ENCODE results near the gene FBXO4. TPM values are rescaled to one million over a fixed set of nuclear protein-coding genes. Genes with fewer than 3 reads are reported as not detected.

Gene FBXO4
- 0.64 TPM for total RNA-seq

GRCh38 chr5:41924872-41925554 lies at the start of gene FBXO4:
Gene FBXO4 (plus strand): TSS chr5:41925281. CDS start chr5:41925310, 29 bp downstream.
- Histone ChIP-seq H3K9me3 (no peaks in the 10 kb centered on the region), H3K27ac (peak within 1 kb of the TSS; percentile 96 to 100), H3K36me3 (peaks cover 0 to 11% of the 10 kb centered on the region in 2 donors), H3K4me3 (peak within 1 kb of the TSS; percentile 77 to 83), H3K4me1 (peaks cover 0 to 10% of the 10 kb centered on the region in 2 donors), H3K27me3 (no peaks in the 10 kb centered on the region)
- DNase-seq (ENCODE audit: low spot score in 2 of 2), result peak; percentile 48 to 93
- intact Hi-C loops (cut with DNase I), result loop anchor here (1.0 kb wide), 2 partner anchors 21 to 69 kb away; partner anchors contain the start of gene RIMOC1
- TF ChIP-seq CTCF (IDR thresholded peaks at IDR 0.05), result peak; percentile 49 to 79 (median 79)

- intact Hi-C loops (cut with DNase I), result no loop called here
- no peak overlapping the region for H3K4me3 ChIP-seq
- H3K36me3 ChIP-seq, result no peaks in the 10 kb centered on the region
- H3K4me1 ChIP-seq, result peaks cover 0 to 5% of the 10 kb centered on the region in 2 donors
- no peaks in the 10 kb centered on the region for H3K9me3 ChIP-seq
- no peak for DNase-seq (ENCODE audit: low spot score in 2 of 2)
- H3K27me3 ChIP-seq, result no peaks in the 10 kb centered on the region
- no peak overlapping the region for H3K27ac ChIP-seq
- TF ChIP-seq CTCF (IDR thresholded peaks at IDR 0.05), result no peak
Observed at GRCh38 chr5:41876678-41877077, 48.4 kb upstream of the FBXO4 start.

- H3K9me3 ChIP-seq, result no peaks in the 10 kb centered on the region
- H3K27ac ChIP-seq, result no peak overlapping the region
- intact Hi-C loops (cut with DNase I), result no loop called here
- H3K4me1 ChIP-seq, result peaks cover 0 to under 1% of the 10 kb centered on the region in 2 donors
- TF ChIP-seq CTCF (IDR thresholded peaks at IDR 0.05), result no peak
- H3K4me3 ChIP-seq, result no peak overlapping the region
- H3K27me3 ChIP-seq, result no peaks in the 10 kb centered on the region
- no peak for DNase-seq (ENCODE audit: low spot score in 2 of 2)
- H3K36me3 ChIP-seq, result no peaks in the 10 kb centered on the region
Observed at GRCh38 chr5:41877408-41877807, 47.7 kb upstream of the FBXO4 start.

GRCh38 chr5:41878173-41878572 lies 46.9 kb upstream of the FBXO4 start:
- no peak overlapping the region for H3K4me3 ChIP-seq
- TF ChIP-seq CTCF (IDR thresholded peaks at IDR 0.05), result no peak
- H3K27me3 ChIP-seq, result no peaks in the 10 kb centered on the region
- H3K4me1 ChIP-seq, result no peaks in the 10 kb centered on the region
- DNase-seq (ENCODE audit: low spot score in 2 of 2), result no peak
- no peaks in the 10 kb centered on the region for H3K9me3 ChIP-seq
- no peaks in the 10 kb centered on the region for H3K36me3 ChIP-seq
- no peak overlapping the region for H3K27ac ChIP-seq
- intact Hi-C loops (cut with DNase I), result no loop called here

- no peak for DNase-seq (ENCODE audit: low spot score in 2 of 2)
- Histone ChIP-seq H3K27me3 (no peaks in the 10 kb centered on the region), H3K4me3 (no peak overlapping the region), H3K36me3 (no peaks in the 10 kb centered on the region), H3K4me1 (no peaks in the 10 kb centered on the region), H3K27ac (no peak overlapping the region), H3K9me3 (no peaks in the 10 kb centered on the region)
- intact Hi-C loops (cut with DNase I), result no loop called here
- no peak for TF ChIP-seq CTCF (IDR thresholded peaks at IDR 0.05)
Observed at GRCh38 chr5:41878643-41879478, 46.2 kb upstream of the FBXO4 start.
